ENCODE results near the gene ATP6V0C. TPM values are rescaled to one million over a fixed set of nuclear protein-coding genes. Genes with fewer than 3 reads are reported as not detected.

ATP6V0C gene
- polyA plus RNA-seq, 1 donor from 2014 or later: 100 TPM

DNA sequence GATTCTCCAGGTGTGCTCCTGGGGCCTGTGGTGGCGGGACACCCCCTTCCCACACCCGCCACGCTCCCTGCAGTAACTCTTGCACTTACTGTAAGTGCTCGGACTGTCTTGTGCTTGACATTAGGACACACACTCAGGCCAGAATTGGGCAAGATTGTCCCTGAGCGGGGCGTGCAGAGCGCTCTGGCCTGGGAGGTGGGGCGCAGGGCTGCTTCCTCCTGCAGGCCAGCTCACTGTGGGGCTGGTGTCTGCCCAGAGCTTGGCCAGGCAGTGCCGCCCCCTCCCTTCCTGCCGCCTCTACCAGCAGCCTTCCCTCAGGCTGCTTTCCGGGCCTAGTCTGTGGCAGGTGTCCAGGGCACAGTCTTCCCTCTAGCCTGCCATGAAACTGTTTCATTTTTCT is 6.1 kb upstream of the ATP6V0C start:
- Histone ChIP-seq H3K79me2 (replicated peaks; ENCODE audit: insufficient read depth, low read length) (no peaks in the 10 kb centered on the region), H3K4me2 (ENCODE audit: low read length) (no peak overlapping the region), H3K9me2 (ENCODE audit: insufficient read depth, low read length) (no peaks in the 10 kb centered on the region), H3K9ac (ENCODE audit: low read length) (no peak overlapping the region), H4K20me1 (ENCODE audit: insufficient read depth) (no peaks in the 10 kb centered on the region), H3K36me3 (ENCODE audit: insufficient read depth, low read length) (no peaks in the 10 kb centered on the region), H3F3A (ENCODE audit: insufficient read depth, low read length, poor library complexity, severe bottlenecking) (no peaks in the 10 kb centered on the region), H2AFZ (ENCODE audit: low read depth, low read length) (no peak overlapping the region), H3K4me3 (ENCODE audit: low read length) (no peak overlapping the region), H3K27ac (ENCODE audit: low read length) (no peak overlapping the region), H3K27me3 (ENCODE audit: insufficient read depth, low read depth, low read length) (no peaks in the 10 kb centered on the region), H3K9me3 (ENCODE audit: low read length) (no peaks in the 10 kb centered on the region)
- TF ChIP-seq TAF1 (IDR thresholded peaks at IDR 0.05; ENCODE audit: low read depth): no peak
- TF ChIP-seq POLR2AphosphoS5 (IDR thresholded peaks at IDR 0.05): no peak
- TF ChIP-seq, protein P1, sequence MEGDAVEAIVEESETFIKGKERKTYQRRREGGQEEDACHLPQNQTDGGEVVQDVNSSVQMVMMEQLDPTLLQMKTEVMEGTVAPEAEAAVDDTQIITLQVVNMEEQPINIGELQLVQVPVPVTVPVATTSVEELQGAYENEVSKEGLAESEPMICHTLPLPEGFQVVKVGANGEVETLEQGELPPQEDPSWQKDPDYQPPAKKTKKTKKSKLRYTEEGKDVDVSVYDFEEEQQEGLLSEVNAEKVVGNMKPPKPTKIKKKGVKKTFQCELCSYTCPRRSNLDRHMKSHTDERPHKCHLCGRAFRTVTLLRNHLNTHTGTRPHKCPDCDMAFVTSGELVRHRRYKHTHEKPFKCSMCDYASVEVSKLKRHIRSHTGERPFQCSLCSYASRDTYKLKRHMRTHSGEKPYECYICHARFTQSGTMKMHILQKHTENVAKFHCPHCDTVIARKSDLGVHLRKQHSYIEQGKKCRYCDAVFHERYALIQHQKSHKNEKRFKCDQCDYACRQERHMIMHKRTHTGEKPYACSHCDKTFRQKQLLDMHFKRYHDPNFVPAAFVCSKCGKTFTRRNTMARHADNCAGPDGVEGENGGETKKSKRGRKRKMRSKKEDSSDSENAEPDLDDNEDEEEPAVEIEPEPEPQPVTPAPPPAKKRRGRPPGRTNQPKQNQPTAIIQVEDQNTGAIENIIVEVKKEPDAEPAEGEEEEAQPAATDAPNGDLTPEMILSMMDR (IDR thresholded peaks at IDR 0.05; ENCODE audit: poor library complexity, severe bottlenecking): no peak
- TF ChIP-seq EZH2 (IDR thresholded peaks at IDR 0.05; ENCODE audit: borderline replicate concordance, insufficient read depth, low read length, poor library complexity, severe bottlenecking): no peak
- no peak for TF ChIP-seq MXI1 (conservative IDR thresholded peaks at IDR 0.05; ENCODE audit: poor library complexity, severe bottlenecking)
- no peak for TF ChIP-seq EP300 (conservative IDR thresholded peaks at IDR 0.05; ENCODE audit: poor library complexity, severe bottlenecking)
- TF ChIP-seq, protein P2, sequence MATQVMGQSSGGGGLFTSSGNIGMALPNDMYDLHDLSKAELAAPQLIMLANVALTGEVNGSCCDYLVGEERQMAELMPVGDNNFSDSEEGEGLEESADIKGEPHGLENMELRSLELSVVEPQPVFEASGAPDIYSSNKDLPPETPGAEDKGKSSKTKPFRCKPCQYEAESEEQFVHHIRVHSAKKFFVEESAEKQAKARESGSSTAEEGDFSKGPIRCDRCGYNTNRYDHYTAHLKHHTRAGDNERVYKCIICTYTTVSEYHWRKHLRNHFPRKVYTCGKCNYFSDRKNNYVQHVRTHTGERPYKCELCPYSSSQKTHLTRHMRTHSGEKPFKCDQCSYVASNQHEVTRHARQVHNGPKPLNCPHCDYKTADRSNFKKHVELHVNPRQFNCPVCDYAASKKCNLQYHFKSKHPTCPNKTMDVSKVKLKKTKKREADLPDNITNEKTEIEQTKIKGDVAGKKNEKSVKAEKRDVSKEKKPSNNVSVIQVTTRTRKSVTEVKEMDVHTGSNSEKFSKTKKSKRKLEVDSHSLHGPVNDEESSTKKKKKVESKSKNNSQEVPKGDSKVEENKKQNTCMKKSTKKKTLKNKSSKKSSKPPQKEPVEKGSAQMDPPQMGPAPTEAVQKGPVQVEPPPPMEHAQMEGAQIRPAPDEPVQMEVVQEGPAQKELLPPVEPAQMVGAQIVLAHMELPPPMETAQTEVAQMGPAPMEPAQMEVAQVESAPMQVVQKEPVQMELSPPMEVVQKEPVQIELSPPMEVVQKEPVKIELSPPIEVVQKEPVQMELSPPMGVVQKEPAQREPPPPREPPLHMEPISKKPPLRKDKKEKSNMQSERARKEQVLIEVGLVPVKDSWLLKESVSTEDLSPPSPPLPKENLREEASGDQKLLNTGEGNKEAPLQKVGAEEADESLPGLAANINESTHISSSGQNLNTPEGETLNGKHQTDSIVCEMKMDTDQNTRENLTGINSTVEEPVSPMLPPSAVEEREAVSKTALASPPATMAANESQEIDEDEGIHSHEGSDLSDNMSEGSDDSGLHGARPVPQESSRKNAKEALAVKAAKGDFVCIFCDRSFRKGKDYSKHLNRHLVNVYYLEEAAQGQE (IDR thresholded peaks at IDR 0.05; ENCODE audit: borderline replicate concordance): no peak
- no peak for TF ChIP-seq RAD21 (conservative IDR thresholded peaks at IDR 0.05)
- no peak for TF ChIP-seq SMC3 (conservative IDR thresholded peaks at IDR 0.05; ENCODE audit: poor library complexity)

DNA sequence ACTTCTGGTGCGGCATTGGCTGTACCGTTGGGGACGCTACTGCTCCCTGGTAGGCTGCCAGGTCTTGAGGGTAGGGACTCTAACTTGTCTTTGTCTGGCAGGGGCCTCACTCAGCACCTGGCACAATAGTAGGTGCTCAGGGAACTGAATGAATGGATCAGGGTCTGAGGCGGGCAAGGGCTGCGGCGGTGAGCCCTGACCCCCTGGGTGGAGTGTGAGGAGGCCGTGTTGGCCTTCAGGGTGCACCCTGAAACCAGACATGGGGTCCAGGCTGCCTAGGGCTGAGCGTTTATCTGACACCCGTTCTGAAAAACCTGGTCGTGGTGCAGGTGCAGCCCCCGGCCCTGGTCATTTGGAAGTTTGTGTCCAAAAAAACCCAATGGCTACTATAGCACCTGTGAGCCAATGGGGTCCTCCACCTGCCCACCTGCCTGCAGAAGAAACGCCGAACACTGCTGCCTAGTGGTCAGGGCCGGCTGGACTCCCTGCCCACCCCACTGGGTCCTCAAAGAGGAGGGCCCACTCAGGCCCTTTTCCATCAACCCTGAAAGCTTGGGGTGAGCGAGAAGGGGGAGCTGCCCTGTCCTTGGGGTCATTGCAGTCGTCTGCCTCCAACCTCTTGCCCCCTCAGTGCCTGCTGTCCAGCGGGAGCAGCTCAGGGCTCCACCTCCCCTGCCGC is 4.9 kb upstream of the ATP6V0C start:
- H3K9me3 ChIP-seq (ENCODE audit: low read length): no peaks in the 10 kb centered on the region
- H3K4me2 ChIP-seq (ENCODE audit: low read length): no peak overlapping the region
- no peaks in the 10 kb centered on the region for H3K9me2 ChIP-seq (ENCODE audit: insufficient read depth, low read length)
- H3K4me3 ChIP-seq (ENCODE audit: low read length): no peak overlapping the region
- H3K9ac ChIP-seq (ENCODE audit: low read length): no peak overlapping the region
- no peaks in the 10 kb centered on the region for H3F3A ChIP-seq (ENCODE audit: insufficient read depth, low read length, poor library complexity, severe bottlenecking)
- H3K27me3 ChIP-seq (ENCODE audit: insufficient read depth, low read depth, low read length): no peaks in the 10 kb centered on the region
- H3K36me3 ChIP-seq (ENCODE audit: insufficient read depth, low read length): no peaks in the 10 kb centered on the region
- H3K79me2 ChIP-seq (replicated peaks; ENCODE audit: insufficient read depth, low read length): no peaks in the 10 kb centered on the region
- no peak for TF ChIP-seq POLR2AphosphoS5 (IDR thresholded peaks at IDR 0.05)
- TF ChIP-seq RAD21 (conservative IDR thresholded peaks at IDR 0.05): no peak
- TF ChIP-seq TAF1 (IDR thresholded peaks at IDR 0.05; ENCODE audit: low read depth): no peak
- no peak for TF ChIP-seq MXI1 (conservative IDR thresholded peaks at IDR 0.05; ENCODE audit: poor library complexity, severe bottlenecking)
- TF ChIP-seq, protein P1 (IDR thresholded peaks at IDR 0.05; ENCODE audit: poor library complexity, severe bottlenecking): no peak
- no peak for TF ChIP-seq EZH2 (IDR thresholded peaks at IDR 0.05; ENCODE audit: borderline replicate concordance, insufficient read depth, low read length, poor library complexity, severe bottlenecking)
- no peak for TF ChIP-seq EP300 (conservative IDR thresholded peaks at IDR 0.05; ENCODE audit: poor library complexity, severe bottlenecking)
- TF ChIP-seq, protein P2 (IDR thresholded peaks at IDR 0.05; ENCODE audit: borderline replicate concordance): no peak
- TF ChIP-seq SMC3 (conservative IDR thresholded peaks at IDR 0.05; ENCODE audit: poor library complexity): no peak
- no peak overlapping the region for H3K27ac ChIP-seq (ENCODE audit: low read length)
- H2AFZ ChIP-seq (ENCODE audit: low read depth, low read length): no peak overlapping the region
- no peaks in the 10 kb centered on the region for H4K20me1 ChIP-seq (ENCODE audit: insufficient read depth)

Data from neural cell (in vitro differentiated cells).